ENCODE data around the gene SDHAF1. TPM values are rescaled to one million over a fixed set of nuclear protein-coding genes. Genes with fewer than 3 reads are reported as not detected.
"Not testable (repeated sequence)": the region's sequence is repeated elsewhere in the genome, so short reads cannot be mapped to it uniquely, and the experiment has no call there.

Gene SDHAF1, protein sequence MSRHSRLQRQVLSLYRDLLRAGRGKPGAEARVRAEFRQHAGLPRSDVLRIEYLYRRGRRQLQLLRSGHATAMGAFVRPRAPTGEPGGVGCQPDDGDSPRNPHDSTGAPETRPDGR
- 10 to 100 TPM; 27.3 to 29.7 (median 28.0) TPM for total RNA-seq

DNA sequence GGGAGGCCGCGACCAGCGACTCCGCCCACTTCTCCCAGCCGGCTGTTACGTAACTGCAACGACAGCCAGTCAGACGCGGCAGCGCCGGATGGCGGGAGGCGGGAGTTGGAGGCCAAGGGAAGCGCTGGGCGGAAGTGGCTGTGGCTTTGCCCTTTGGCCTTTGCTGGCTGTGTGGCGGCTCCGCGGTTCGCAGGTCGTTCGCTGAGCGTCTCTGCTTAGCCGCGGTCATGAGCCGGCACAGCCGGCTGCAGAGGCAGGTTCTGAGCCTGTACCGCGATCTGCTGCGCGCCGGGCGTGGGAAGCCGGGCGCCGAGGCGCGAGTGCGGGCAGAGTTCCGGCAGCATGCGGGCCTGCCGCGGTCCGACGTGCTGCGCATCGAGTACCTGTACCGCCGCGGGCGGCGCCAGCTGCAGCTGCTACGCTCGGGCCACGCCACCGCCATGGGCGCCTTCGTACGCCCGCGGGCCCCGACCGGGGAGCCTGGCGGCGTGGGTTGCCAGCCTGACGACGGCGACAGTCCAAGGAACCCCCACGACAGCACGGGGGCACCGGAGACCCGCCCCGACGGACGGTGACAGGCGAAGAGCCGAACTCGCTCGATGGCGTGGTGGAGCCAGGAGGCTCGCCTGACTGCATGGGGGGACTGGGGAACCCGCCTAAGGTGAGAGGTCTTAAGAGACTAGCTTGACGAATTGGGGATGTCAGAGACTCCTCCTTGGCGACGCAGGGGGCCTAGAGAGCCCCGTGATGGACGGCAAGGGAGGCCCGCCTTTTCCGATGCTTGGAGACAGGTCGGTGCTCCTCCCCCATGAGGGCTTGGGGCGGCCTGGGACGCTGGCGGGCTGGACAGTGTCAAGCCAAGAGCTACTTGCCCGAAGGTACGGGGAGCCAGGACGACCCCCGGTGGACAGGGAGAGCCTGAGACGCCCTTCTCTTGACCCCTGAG, at the start of gene SDHAF1:
Gene SDHAF1, plus strand, starts transcription at position 141 of the 946 bp plus-strand sequence. Its CDS starts 87 bp downstream, at position 228.
- H3K4me1 Mint-ChIP-seq (ENCODE audit: low read depth) = peaks cover 35% of the 10 kb centered on the region
- H3K36me3 Mint-ChIP-seq (ENCODE audit: insufficient read depth) = peaks cover 8% of the 10 kb centered on the region
- ATAC-seq (peak; percentile 92 to 94), DNase-seq (peak; percentile 91)
- H3K4me3 Mint-ChIP-seq = peak within 1 kb of the TSS; percentile 93
- H3K27me3 Mint-ChIP-seq (ENCODE audit: low read depth) = no peaks in the 10 kb centered on the region
- H3K9me3 Mint-ChIP-seq = no peaks in the 10 kb centered on the region

DNA sequence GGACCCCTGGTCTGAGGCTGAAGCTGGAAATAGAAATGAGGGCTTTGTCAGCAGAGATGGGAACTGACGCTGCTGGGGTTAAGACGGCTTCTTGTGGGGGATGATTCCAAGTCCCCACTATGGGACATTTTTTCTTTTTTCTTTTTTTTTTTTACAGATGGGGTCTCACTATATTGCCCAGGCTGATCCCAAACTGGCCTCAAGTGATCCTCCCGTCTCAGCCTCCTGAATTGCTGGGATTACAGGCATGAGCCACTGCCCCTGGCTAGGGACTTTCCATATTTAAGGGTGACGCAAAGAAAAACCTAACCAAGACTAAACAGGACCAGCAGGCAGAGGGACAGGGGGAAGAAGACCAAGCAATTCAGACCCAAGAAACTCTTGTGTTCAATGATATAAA, 48.8 kb upstream of the SDHAF1 start:
- Mint-ChIP-seq H3K27me3 (ENCODE audit: low read depth) (no peaks in the 10 kb centered on the region), H3K4me3 (no peak overlapping the region), H3K9me3 (no peaks in the 10 kb centered on the region), H3K4me1 (ENCODE audit: low read depth) (peaks cover 20% of the 10 kb centered on the region), H3K36me3 (ENCODE audit: insufficient read depth) (peaks cover 5% of the 10 kb centered on the region)
- no peak for ATAC-seq
- no peak for DNase-seq

DNA sequence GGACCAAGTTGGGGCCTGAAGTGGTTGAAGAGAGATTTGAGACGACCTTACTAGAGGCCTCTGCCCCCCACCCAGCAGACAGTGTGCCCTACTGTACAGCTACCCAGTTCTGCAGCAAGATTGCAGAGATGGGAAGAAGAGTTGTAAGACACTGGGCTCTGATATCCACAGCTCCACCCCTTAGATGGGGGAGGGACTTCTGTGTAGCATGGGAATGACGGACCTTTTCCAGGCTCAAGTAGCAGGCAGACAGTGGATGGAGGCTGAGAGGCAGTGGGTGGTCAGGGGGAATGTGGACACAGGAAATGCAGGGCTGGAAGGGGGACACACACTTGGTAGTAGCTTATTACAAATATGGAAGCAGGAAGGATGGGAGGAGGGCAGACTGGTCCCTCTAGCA, 45.9 kb upstream of the SDHAF1 start:
- DNase-seq (no peak), ATAC-seq (no peak)
- H3K27me3 Mint-ChIP-seq (ENCODE audit: low read depth) = no peaks in the 10 kb centered on the region
- no peak overlapping the region for H3K4me3 Mint-ChIP-seq
- H3K4me1 Mint-ChIP-seq (ENCODE audit: low read depth) = peaks cover 44% of the 10 kb centered on the region
- peaks cover under 1% of the 10 kb centered on the region for H3K36me3 Mint-ChIP-seq (ENCODE audit: insufficient read depth)
- H3K9me3 Mint-ChIP-seq = no peaks in the 10 kb centered on the region

DNA sequence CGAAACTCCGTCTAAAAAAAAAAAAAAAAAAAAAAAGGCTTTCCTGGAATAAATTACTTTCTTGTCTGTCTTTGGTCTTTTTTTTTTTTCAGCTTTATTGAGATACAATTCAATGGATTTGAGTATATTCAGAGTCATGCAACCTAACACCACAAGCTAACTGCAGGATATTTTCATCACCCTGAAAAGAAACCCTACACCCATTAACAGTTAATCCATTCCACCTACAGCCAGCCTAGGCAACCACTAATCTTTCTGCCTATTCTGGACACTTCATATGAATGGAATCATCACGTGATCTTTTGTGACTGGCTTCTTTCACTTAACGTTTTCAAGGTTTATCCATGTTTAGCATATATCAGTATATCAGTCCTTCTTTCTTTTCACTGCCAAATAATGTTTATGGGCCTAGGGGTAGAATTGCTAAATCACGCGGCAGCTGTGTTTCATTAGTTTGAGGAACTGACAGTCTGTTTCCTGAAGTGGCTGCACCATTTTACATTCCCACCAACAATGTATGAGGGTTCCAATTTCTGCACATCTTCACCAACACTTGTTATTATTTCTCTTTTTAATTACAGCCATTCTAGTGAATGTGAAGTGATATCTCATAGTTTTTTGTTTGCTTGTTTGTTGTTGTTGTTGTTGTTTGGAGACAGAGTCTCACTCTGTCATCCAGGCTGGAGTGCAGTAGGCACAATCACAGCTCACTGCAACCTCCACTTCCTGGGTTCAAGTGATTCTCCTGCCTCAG, 38.9 kb upstream of the SDHAF1 start:
- Mint-ChIP-seq H3K36me3 (ENCODE audit: insufficient read depth) (no peaks in the 10 kb centered on the region), H3K4me3 (no peak overlapping the region), H3K9me3 (no peaks in the 10 kb centered on the region), H3K27me3 (ENCODE audit: low read depth) (no peaks in the 10 kb centered on the region), H3K4me1 (ENCODE audit: low read depth) (peaks cover 69% of the 10 kb centered on the region)
- ATAC-seq (no peak), DNase-seq (no peak)

- not testable (repeated sequence) for H3K36me3 Mint-ChIP-seq (ENCODE audit: insufficient read depth); H3K9me3 Mint-ChIP-seq; H3K4me3 Mint-ChIP-seq; H3K27me3 Mint-ChIP-seq (ENCODE audit: low read depth); DNase-seq; ATAC-seq
- H3K4me1 Mint-ChIP-seq (ENCODE audit: low read depth) = peaks cover 61% of the 10 kb centered on the region
These were observed 37.6 kb upstream of the SDHAF1 start for GRCh38 chr19:35957411-35957810.

DNA sequence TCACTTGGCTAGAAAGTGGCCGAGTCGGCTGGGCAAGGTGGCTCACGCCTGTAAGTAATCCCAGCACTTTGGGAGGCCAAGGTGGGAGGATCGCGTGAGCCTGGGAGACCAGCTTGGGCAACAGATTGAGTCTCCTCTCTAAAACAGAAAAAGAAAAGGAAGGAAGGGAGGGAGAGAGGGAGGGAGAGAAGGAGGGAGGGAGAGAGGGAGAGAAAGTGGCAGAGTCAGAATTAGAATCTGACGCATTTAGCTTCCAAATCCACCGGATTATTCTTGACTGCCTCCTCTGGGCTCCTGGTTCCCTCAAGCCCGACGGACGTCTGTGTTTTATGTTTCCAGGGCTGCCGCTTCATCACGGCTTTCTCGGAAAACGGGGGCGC, 36.3 kb upstream of the SDHAF1 start:
- no peaks in the 10 kb centered on the region for H3K36me3 Mint-ChIP-seq (ENCODE audit: insufficient read depth)
- no peaks in the 10 kb centered on the region for H3K9me3 Mint-ChIP-seq
- DNase-seq (no peak), ATAC-seq (peak in 1 of 2 donors; percentile 2)
- peak overlapping the region; percentile 70 for H3K4me3 Mint-ChIP-seq
- H3K27me3 Mint-ChIP-seq (ENCODE audit: low read depth) = no peaks in the 10 kb centered on the region
- peaks cover 49% of the 10 kb centered on the region for H3K4me1 Mint-ChIP-seq (ENCODE audit: low read depth)

- peak overlapping the region; percentile 66 for H3K4me3 Mint-ChIP-seq
- peak; percentile 89 for ATAC-seq
- no peaks in the 10 kb centered on the region for H3K27me3 Mint-ChIP-seq (ENCODE audit: low read depth)
- no peaks in the 10 kb centered on the region for H3K36me3 Mint-ChIP-seq (ENCODE audit: insufficient read depth)
- H3K9me3 Mint-ChIP-seq = no peaks in the 10 kb centered on the region
- peaks cover 43% of the 10 kb centered on the region for H3K4me1 Mint-ChIP-seq (ENCODE audit: low read depth)
- peak; percentile 90 for DNase-seq
These were observed 35.7 kb upstream of the SDHAF1 start for GRCh38 chr19:35959040-35959967.

DNA sequence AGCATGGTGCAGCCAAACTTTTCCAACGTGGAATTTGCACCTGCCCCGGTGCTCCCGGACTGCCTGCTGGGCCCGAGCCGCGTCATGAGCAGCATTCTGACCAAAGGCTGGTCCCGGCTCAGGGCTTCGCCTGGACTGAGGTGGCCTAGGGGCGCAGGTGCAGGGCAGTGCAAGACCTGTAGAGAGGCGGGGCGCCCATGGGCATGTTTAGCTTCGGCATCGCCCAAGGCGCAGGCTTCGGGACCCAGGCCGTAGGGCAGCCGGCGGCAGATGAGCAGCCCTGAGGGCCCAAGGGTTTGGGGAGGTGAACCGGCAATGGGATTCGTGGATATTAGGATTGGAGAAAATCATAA, 35.0 kb upstream of the SDHAF1 start:
- H3K36me3 Mint-ChIP-seq (ENCODE audit: insufficient read depth) = no peaks in the 10 kb centered on the region
- H3K4me3 Mint-ChIP-seq = peak overlapping the region; percentile 66
- no peak for DNase-seq
- no peak for ATAC-seq
- peaks cover 40% of the 10 kb centered on the region for H3K4me1 Mint-ChIP-seq (ENCODE audit: low read depth)
- no peaks in the 10 kb centered on the region for H3K9me3 Mint-ChIP-seq
- no peaks in the 10 kb centered on the region for H3K27me3 Mint-ChIP-seq (ENCODE audit: low read depth)

- Mint-ChIP-seq H3K4me1 (ENCODE audit: low read depth) (peaks cover 37% of the 10 kb centered on the region), H3K36me3 (ENCODE audit: insufficient read depth) (no peaks in the 10 kb centered on the region), H3K4me3 (peak overlapping the region; percentile 30), H3K9me3 (no peaks in the 10 kb centered on the region), H3K27me3 (ENCODE audit: low read depth) (no peaks in the 10 kb centered on the region)
- DNase-seq = no peak
- ATAC-seq = no peak
These were observed 34.5 kb upstream of the SDHAF1 start for GRCh38 chr19:35960432-35960972.

- no peaks in the 10 kb centered on the region for H3K9me3 Mint-ChIP-seq
- no peaks in the 10 kb centered on the region for H3K27me3 Mint-ChIP-seq (ENCODE audit: low read depth)
- H3K36me3 Mint-ChIP-seq (ENCODE audit: insufficient read depth) = no peaks in the 10 kb centered on the region
- no peak overlapping the region for H3K4me3 Mint-ChIP-seq
- ATAC-seq = no peak
- no peak for DNase-seq
- peaks cover 16% of the 10 kb centered on the region for H3K4me1 Mint-ChIP-seq (ENCODE audit: low read depth)
These were observed 31.5 kb upstream of the SDHAF1 start for GRCh38 chr19:35963514-35963913.

GRCh38 chr19:35966771-35967170, 28.2 kb upstream of the SDHAF1 start:
- H3K9me3 Mint-ChIP-seq = no peaks in the 10 kb centered on the region
- peaks cover 7% of the 10 kb centered on the region for H3K4me1 Mint-ChIP-seq (ENCODE audit: low read depth)
- no peaks in the 10 kb centered on the region for H3K27me3 Mint-ChIP-seq (ENCODE audit: low read depth)
- no peak overlapping the region for H3K4me3 Mint-ChIP-seq
- no peak for DNase-seq
- no peaks in the 10 kb centered on the region for H3K36me3 Mint-ChIP-seq (ENCODE audit: insufficient read depth)
- no peak for ATAC-seq

DNA sequence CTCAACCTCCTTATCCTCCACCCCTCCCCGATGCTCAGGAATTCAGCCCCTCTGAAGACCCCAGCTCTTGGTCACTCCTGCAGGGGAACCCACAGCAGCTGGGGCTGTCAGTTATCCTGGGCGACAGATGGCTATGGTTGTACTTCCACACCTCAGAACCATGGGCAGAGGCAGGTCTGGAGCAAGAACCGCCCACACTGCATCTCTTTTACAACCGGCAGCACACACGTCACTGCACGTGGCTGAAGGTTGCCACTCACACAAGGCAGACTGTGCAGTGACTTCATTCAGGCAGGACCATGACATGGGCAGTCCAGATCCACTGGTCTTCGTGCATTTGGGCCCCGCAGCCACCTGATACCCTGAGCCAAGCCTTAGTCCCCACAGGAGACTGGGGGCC, 21.5 kb upstream of the SDHAF1 start:
- no peaks in the 10 kb centered on the region for H3K9me3 Mint-ChIP-seq
- ATAC-seq (no peak), DNase-seq (no peak)
- H3K4me3 Mint-ChIP-seq = no peak overlapping the region
- peaks cover 4% of the 10 kb centered on the region for H3K4me1 Mint-ChIP-seq (ENCODE audit: low read depth)
- peaks cover 4% of the 10 kb centered on the region for H3K27me3 Mint-ChIP-seq (ENCODE audit: low read depth)
- H3K36me3 Mint-ChIP-seq (ENCODE audit: insufficient read depth) = no peaks in the 10 kb centered on the region

DNA sequence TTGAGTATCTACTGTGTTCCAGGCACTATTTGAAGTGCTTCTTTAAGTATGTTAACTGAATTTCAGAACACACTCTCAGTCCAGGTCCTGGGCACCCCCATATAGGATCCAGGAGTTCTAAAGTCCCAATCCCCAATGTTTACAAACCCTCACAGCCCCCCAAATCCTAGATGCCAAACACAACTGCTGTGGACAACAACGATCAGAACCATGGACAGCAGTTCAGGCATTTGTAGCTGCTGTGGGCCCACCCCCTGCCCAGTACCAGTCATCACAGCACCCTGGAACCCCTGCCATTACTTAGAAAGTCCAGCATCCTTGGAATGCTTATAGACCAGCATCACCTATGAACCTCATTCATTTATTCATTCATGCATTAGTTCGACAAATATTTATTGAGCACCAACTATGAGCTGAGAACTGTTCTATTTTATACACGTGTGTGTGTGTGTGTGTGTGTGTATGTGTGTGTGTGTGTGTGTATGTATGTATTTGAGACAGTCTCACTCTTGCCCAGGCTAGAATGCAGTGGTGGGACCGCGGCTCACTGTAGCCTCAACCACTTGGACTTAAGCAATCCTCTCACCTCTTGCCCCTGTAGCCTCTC, 19.3 kb upstream of the SDHAF1 start:
- Mint-ChIP-seq H3K9me3 (no peaks in the 10 kb centered on the region), H3K4me3 (no peak overlapping the region), H3K4me1 (ENCODE audit: low read depth) (no peaks in the 10 kb centered on the region), H3K36me3 (ENCODE audit: insufficient read depth) (no peaks in the 10 kb centered on the region), H3K27me3 (ENCODE audit: low read depth) (peaks cover 12% of the 10 kb centered on the region)
- DNase-seq = no peak
- ATAC-seq = no peak
